Neural progenitor cell (in vitro differentiated cells): ENCODE data around the gene FANCC.

ENCODE experiments used
- EZH2 ChIP-seq: fragments of 200-600 bp; sonication (generic); IDR thresholded peaks from 2 replicates; pipeline ENCODE4 v1.6.1; 2017; ENCODE audit warnings: antibody characterized with exemption, mild to moderate bottlenecking, moderate library complexity
- TF ChIP-seq, protein P1 (sequence below): fragments of 200-600 bp; sonication (generic); IDR thresholded peaks from 2 replicates; pipeline ENCODE4 v1.5.1; 2017; ENCODE audit warnings: antibody characterized with exemption, mild to moderate bottlenecking

DNA sequence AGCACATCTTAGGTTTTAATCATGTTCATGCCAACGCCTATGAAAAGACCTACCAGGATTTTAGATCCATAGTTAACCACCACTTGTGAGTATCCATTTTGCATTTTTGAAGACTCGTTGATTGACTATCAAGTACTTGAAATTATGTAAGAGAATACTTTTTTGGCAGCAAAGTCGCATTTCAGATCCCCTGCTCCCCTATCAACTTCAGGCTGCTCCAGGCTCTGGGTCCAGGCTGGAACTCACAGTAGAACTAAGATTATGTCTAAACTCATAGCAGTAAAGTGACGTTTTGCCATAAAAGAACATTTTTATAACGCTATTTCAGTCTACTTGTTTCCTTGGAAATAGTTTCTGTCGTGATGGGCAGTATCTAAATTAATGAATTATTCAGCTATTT lies 267.7 kb downstream of the FANCC start:
- TF ChIP-seq EZH2 = no peak
- TF ChIP-seq, protein P1, sequence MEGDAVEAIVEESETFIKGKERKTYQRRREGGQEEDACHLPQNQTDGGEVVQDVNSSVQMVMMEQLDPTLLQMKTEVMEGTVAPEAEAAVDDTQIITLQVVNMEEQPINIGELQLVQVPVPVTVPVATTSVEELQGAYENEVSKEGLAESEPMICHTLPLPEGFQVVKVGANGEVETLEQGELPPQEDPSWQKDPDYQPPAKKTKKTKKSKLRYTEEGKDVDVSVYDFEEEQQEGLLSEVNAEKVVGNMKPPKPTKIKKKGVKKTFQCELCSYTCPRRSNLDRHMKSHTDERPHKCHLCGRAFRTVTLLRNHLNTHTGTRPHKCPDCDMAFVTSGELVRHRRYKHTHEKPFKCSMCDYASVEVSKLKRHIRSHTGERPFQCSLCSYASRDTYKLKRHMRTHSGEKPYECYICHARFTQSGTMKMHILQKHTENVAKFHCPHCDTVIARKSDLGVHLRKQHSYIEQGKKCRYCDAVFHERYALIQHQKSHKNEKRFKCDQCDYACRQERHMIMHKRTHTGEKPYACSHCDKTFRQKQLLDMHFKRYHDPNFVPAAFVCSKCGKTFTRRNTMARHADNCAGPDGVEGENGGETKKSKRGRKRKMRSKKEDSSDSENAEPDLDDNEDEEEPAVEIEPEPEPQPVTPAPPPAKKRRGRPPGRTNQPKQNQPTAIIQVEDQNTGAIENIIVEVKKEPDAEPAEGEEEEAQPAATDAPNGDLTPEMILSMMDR = no peak
